HL-60 (cell line): Measurements from ENCODE around the gene S100A5.
"Not testable (repeated sequence)": the region's sequence is repeated elsewhere in the genome, so short reads cannot be mapped to it uniquely, and the experiment has no call there.

Experiments
- DNase-seq, 2 experiments: peaks; one replicate each; pipeline ENCODE4 v3.0.0-alpha.2; 2010 to 2020; ENCODE audit warnings: low read depth in 1 of 2, low spot score in 1 of 2
- H3K27ac ChIP-seq: fragments of 250-450 bp; sonication (Bioruptor Pico); replicated peaks from 2 replicates; pipeline ENCODE4 v1.5.1; 2020; ENCODE audit warnings: mild to moderate bottlenecking, moderate library complexity
- H3K27me3 ChIP-seq: fragments of 250-450 bp; sonication (Bioruptor Pico); 2 replicates; pipeline ENCODE4 v1.5.1; 2021; ENCODE audit warnings: mild to moderate bottlenecking, moderate library complexity; ENCODE audit not compliant: insufficient read depth, poor library complexity, severe bottlenecking
- H3K4me3 ChIP-seq: replicated peaks from 2 replicates; pipeline ENCODE4 v1.5.1; 2011; ENCODE audit warnings: mild to moderate bottlenecking, control low read depth, low read length; ENCODE audit not compliant: insufficient read depth
- GABPA ChIP-seq: IDR thresholded peaks from 2 replicates; pipeline ENCODE4 v1.6.1; 2012; ENCODE audit warnings: low read depth
- POLR2AphosphoS5 ChIP-seq: IDR thresholded peaks from 2 replicates; pipeline ENCODE4 v1.6.1; 2012; ENCODE audit warnings: low read depth
- SPI1 ChIP-seq: IDR thresholded peaks from 2 replicates; pipeline ENCODE4 v1.6.1; 2012; ENCODE audit warnings: low read depth, mild to moderate bottlenecking, borderline replicate concordance
- TF ChIP-seq, protein P1 (sequence below): IDR thresholded peaks from 2 replicates; pipeline ENCODE4 v1.6.1; 2012; ENCODE audit warnings: low read depth; ENCODE audit not compliant: insufficient replicate concordance
- TF ChIP-seq, protein P2 (sequence below): IDR thresholded peaks from one replicate; pipeline ENCODE4 v1.5.1; 2011; ENCODE audit warnings: low read length, control low read depth, inconsistent platforms; ENCODE audit not compliant: insufficient read depth

S100A5 gene

DNA sequence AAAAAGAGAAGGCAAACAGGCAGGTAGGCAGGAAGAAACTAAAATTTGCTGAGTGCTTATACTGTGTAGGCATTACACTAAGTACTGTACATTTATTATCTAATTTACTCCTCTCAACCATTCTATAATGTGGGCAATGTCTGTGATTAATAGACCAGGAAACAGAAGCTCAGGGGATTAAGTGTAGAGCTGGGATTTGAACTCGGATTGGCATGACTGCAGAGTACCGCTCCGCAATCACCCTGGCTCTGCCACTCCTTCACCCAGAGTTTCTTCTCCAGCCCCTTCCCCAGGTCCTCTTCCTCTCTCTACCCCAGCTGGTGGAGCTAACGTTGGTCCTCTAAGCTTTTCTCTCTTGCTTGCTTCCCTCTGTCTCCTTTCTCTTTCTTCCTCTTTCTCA lies 36.4 kb upstream of the S100A5 start:
- H3K27ac ChIP-seq, result no peak overlapping the region
- peaks cover 9% of the 10 kb centered on the region for H3K27me3 ChIP-seq
- TF ChIP-seq, protein P1, sequence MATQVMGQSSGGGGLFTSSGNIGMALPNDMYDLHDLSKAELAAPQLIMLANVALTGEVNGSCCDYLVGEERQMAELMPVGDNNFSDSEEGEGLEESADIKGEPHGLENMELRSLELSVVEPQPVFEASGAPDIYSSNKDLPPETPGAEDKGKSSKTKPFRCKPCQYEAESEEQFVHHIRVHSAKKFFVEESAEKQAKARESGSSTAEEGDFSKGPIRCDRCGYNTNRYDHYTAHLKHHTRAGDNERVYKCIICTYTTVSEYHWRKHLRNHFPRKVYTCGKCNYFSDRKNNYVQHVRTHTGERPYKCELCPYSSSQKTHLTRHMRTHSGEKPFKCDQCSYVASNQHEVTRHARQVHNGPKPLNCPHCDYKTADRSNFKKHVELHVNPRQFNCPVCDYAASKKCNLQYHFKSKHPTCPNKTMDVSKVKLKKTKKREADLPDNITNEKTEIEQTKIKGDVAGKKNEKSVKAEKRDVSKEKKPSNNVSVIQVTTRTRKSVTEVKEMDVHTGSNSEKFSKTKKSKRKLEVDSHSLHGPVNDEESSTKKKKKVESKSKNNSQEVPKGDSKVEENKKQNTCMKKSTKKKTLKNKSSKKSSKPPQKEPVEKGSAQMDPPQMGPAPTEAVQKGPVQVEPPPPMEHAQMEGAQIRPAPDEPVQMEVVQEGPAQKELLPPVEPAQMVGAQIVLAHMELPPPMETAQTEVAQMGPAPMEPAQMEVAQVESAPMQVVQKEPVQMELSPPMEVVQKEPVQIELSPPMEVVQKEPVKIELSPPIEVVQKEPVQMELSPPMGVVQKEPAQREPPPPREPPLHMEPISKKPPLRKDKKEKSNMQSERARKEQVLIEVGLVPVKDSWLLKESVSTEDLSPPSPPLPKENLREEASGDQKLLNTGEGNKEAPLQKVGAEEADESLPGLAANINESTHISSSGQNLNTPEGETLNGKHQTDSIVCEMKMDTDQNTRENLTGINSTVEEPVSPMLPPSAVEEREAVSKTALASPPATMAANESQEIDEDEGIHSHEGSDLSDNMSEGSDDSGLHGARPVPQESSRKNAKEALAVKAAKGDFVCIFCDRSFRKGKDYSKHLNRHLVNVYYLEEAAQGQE, result no peak
- TF ChIP-seq SPI1 (no peak), GABPA (no peak), POLR2AphosphoS5 (no peak)
- TF ChIP-seq, protein P2, sequence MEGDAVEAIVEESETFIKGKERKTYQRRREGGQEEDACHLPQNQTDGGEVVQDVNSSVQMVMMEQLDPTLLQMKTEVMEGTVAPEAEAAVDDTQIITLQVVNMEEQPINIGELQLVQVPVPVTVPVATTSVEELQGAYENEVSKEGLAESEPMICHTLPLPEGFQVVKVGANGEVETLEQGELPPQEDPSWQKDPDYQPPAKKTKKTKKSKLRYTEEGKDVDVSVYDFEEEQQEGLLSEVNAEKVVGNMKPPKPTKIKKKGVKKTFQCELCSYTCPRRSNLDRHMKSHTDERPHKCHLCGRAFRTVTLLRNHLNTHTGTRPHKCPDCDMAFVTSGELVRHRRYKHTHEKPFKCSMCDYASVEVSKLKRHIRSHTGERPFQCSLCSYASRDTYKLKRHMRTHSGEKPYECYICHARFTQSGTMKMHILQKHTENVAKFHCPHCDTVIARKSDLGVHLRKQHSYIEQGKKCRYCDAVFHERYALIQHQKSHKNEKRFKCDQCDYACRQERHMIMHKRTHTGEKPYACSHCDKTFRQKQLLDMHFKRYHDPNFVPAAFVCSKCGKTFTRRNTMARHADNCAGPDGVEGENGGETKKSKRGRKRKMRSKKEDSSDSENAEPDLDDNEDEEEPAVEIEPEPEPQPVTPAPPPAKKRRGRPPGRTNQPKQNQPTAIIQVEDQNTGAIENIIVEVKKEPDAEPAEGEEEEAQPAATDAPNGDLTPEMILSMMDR, result no peak
- DNase-seq, result no peak
- no peak overlapping the region for H3K4me3 ChIP-seq

DNA sequence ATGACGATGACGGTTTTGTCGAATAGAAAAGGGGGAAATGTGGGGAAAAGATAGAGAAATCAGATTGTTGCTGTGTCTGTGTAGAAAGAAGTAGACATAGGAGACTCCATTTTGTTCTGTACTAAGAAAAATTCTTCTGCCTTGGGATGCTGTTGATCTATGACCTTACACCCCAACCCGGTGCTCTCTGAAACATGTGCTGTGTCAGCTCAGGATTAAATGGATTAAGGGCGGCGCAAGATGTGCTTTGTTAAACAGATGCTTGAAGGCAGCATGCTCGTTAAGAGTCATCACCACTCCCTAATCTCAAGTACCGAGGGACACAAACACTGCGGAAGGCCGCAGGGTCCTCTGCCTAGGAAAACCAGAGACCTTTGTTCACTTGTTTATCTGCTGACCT lies 34.8 kb upstream of the S100A5 start:
- H3K4me3 ChIP-seq, H3K27me3 ChIP-seq, H3K27ac ChIP-seq, DNase-seq: not testable (repeated sequence)

DNA sequence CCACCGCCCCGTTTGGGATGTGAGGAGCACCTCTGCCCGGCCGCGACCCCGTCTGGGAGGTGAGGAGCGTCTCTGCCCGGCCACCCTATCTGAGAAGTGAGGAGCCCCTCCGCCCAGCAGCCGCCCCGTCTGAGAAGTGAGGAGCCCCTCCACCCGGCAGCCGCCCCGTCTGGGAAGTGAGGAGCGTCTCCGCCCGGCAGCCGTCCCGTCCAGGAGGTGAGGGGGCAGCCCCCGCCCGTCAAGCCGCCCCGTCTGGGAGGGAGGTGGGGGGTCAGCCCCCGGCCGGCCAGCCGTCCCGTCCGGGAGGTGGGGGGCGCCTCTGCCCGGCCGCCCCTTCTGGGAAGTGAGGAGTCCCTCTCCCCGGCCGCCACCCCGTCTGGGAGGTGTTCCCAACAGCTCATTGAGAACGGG lies 34.4 kb upstream of the S100A5 start:
- H3K4me3 ChIP-seq, H3K27ac ChIP-seq, DNase-seq: not testable (repeated sequence)

DNA sequence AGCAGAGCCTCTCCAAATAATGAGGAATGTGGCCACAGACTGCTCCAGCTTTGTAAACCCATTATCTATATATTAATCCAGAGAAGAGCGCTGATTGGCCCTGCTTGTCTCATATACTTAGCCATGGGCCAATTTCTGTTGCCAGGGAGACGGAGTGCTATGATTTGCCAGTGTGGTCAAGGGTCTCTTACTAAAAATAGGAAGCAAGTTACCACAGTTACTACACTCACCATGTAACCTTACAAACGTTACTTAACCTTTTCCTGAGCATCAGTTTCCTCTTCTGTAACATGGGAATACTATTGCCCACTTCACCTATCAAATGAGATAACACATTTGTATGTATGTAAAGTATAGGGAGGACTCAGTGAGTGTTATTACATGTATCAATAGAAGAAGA lies 32.6 kb upstream of the S100A5 start:
- TF ChIP-seq, protein P1, result no peak
- TF ChIP-seq SPI1, result no peak
- H3K27ac ChIP-seq, result no peak overlapping the region
- DNase-seq, result peak in 1 of 2 experiments; percentile 45

More for the DNA sequence above, 34.4 kb upstream of the S100A5 start:
- H3K27me3 ChIP-seq, result not testable (repeated sequence)

DNA sequence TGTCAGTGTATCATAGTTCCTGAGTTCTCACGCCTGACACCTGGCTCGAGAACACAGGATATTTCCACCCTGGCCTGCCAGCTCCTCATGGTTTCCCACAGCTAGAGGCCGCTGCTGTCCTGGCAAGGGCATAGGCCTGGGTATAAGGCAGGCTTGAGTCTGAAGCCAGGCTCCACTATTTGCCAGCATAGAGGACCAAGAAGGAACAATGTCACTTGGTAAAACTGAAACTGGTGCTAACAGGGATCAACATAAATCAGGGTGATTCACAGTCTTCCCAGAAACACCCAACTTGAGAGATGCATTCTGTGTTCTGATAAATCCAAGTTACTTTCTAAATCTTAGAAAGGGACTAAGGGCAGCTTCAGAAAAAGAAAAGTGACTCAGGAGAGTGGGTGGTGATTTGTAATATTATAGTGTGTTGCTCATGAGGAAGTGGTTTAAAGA lies 31.9 kb upstream of the S100A5 start:
- no peak for TF ChIP-seq SPI1
- TF ChIP-seq, protein P2, result peak; percentile 79
- peak in 1 of 2 experiments; percentile 80 for DNase-seq
- no peak overlapping the region for H3K4me3 ChIP-seq
- H3K27me3 ChIP-seq, result peaks cover under 1% of the 10 kb centered on the region
- H3K27ac ChIP-seq, result peak overlapping the region; percentile 7; the same call in 1 of the 2 replicates

More for the DNA sequence above, 32.6 kb upstream of the S100A5 start:
- no peak overlapping the region for H3K4me3 ChIP-seq
- H3K27me3 ChIP-seq, result peaks cover 8% of the 10 kb centered on the region
